HEK293 (cell line): ENCODE data around the gene DUOX1.
A peak's percentile ranks its signal among the peaks of the same experiment; 100 is the strongest.

Experiments
- CTCF ChIA-PET: fragments of 350-600 bp; formaldehyde crosslinking; extraction: SDS; loops from one replicate; lab custom pipeline; 2021; ENCODE audit warnings: antibody characterized with exemption; lab: Yijun Ruan, JAX
- POLR2A ChIA-PET: fragments of 300-600 bp; formaldehyde crosslinking; extraction: SDS; loops from one replicate; lab custom pipeline; 2020; ENCODE audit warnings: antibody characterized with exemption, inconsistent platforms; lab: Yijun Ruan, JAX
- H3K27ac ChIP-seq: fragments of 200-500 bp; sonication (Bioruptor generic); 2 replicates; pipeline ENCODE4 v1.5.1; 2014; ENCODE audit warnings: low read depth, low read length, control low read depth, inconsistent platforms; ENCODE audit errors: extremely low read depth
- H3K36me3 ChIP-seq, 2 experiments: fragments of 200-500 bp in 1 of 2; sonication (Bioruptor generic) in 1 of 2; 1 replicate in 1 of 2; 2 replicates in 1 of 2; pipeline ENCODE4 v1.5.1; 2014 to 2017; ENCODE audit warnings: inconsistent platforms in 2 of 2, low read length in 2 of 2; ENCODE audit not compliant: control insufficient read depth in 2 of 2, insufficient read depth in 1 of 2
- H3K4me1 ChIP-seq: fragments of 200-500 bp; sonication (Bioruptor generic); 2 replicates; pipeline ENCODE4 v1.5.1; 2014; ENCODE audit warnings: mild to moderate bottlenecking, low read length, inconsistent platforms; ENCODE audit not compliant: control insufficient read depth, insufficient read depth
- H3K4me3 ChIP-seq: 2 replicates; pipeline ENCODE4 v1.5.1; 2011; ENCODE audit warnings: low read depth, mild to moderate bottlenecking, control low read depth, low read length, moderate library complexity
- H3K9me3 ChIP-seq: fragments of 200-500 bp; sonication (Bioruptor generic); 2 replicates; pipeline ENCODE4 v1.5.1; 2014; ENCODE audit warnings: low read depth, low read length, inconsistent platforms; ENCODE audit not compliant: control insufficient read depth, insufficient read depth
- BCL11A ChIP-seq: fragments of 450-650 bp; formaldehyde crosslinking; IDR thresholded peaks from 2 replicates; pipeline ENCODE4 v1.5.1; 2016; ENCODE audit warnings: low read depth, missing biosample characterization, missing genetic modification characterization
- BCL11B ChIP-seq: fragments of 450-650 bp; formaldehyde crosslinking; IDR thresholded peaks from 2 replicates; pipeline ENCODE4 v1.5.1; 2016; ENCODE audit warnings: low read depth, missing biosample characterization, missing genetic modification characterization
- FEZF1 ChIP-seq: fragments of 450-650 bp; formaldehyde crosslinking; IDR thresholded peaks from 2 replicates; pipeline ENCODE4 v1.5.1; 2016; ENCODE audit warnings: missing biosample characterization, missing genetic modification characterization
- GLI4 ChIP-seq: fragments of 450-650 bp; formaldehyde crosslinking; IDR thresholded peaks from 2 replicates; pipeline ENCODE4 v1.5.1; 2016; ENCODE audit warnings: missing biosample characterization, missing genetic modification characterization
- GLIS1 ChIP-seq: fragments of 450-650 bp; formaldehyde crosslinking; IDR thresholded peaks from 2 replicates; pipeline ENCODE4 v1.5.1; 2016; ENCODE audit warnings: missing biosample characterization, missing genetic modification characterization
- IKZF3 ChIP-seq: fragments of 450-650 bp; IDR thresholded peaks from 2 replicates; pipeline ENCODE4 v1.5.0; 2018; ENCODE audit warnings: missing biosample characterization, mild to moderate bottlenecking, missing genetic modification characterization, moderate library complexity
- KLF1 ChIP-seq: fragments of 450-650 bp; formaldehyde crosslinking; IDR thresholded peaks from 2 replicates; pipeline ENCODE4 v1.5.1; 2016; ENCODE audit warnings: missing biosample characterization, missing genetic modification characterization
- KLF8 ChIP-seq: fragments of 450-650 bp; formaldehyde crosslinking; IDR thresholded peaks from 2 replicates; pipeline ENCODE4 v1.5.1; 2016; ENCODE audit warnings: missing biosample characterization, missing genetic modification characterization
- KLF9 ChIP-seq: fragments of 450-650 bp; formaldehyde crosslinking; IDR thresholded peaks from 2 replicates; pipeline ENCODE4 v1.5.1; 2016; ENCODE audit warnings: missing biosample characterization, missing genetic modification characterization, low read depth
- SCRT1 ChIP-seq: fragments of 450-650 bp; formaldehyde crosslinking; IDR thresholded peaks from 2 replicates; pipeline ENCODE4 v1.5.1; 2016; ENCODE audit warnings: missing biosample characterization, missing genetic modification characterization, borderline replicate concordance
- SP2 ChIP-seq: fragments of 450-650 bp; formaldehyde crosslinking; IDR thresholded peaks from 2 replicates; pipeline ENCODE4 v1.5.1; 2016; ENCODE audit warnings: missing biosample characterization, missing genetic modification characterization
- SP3 ChIP-seq: fragments of 450-650 bp; formaldehyde crosslinking; IDR thresholded peaks from 2 replicates; pipeline ENCODE4 v1.5.1; 2016; ENCODE audit warnings: missing biosample characterization, missing genetic modification characterization
- TCF7L2 ChIP-seq: IDR thresholded peaks from 2 replicates; pipeline ENCODE4 v1.6.1; 2011; ENCODE audit warnings: low read depth, mild to moderate bottlenecking, inconsistent platforms, low read length, moderate library complexity, borderline replicate concordance
- YY2 ChIP-seq: fragments of 450-650 bp; formaldehyde crosslinking; IDR thresholded peaks from 2 replicates; pipeline ENCODE4 v1.5.1; 2016; ENCODE audit warnings: missing biosample characterization, missing genetic modification characterization
- ZBTB20 ChIP-seq: fragments of 450-650 bp; formaldehyde crosslinking; IDR thresholded peaks from 2 replicates; pipeline ENCODE4 v1.5.1; 2016; ENCODE audit warnings: missing biosample characterization, missing genetic modification characterization
- ZIC2 ChIP-seq: fragments of 450-650 bp; formaldehyde crosslinking; IDR thresholded peaks from 2 replicates; pipeline ENCODE4 v1.5.1; 2016; ENCODE audit warnings: missing biosample characterization, missing genetic modification characterization
- ZNF112 ChIP-seq: fragments of 450-650 bp; formaldehyde crosslinking; IDR thresholded peaks from 2 replicates; pipeline ENCODE4 v1.5.0; 2017; ENCODE audit warnings: missing biosample characterization, missing genetic modification characterization
- ZNF169 ChIP-seq: fragments of 450-650 bp; formaldehyde crosslinking; IDR thresholded peaks from 2 replicates; pipeline ENCODE4 v1.5.1; 2016; ENCODE audit warnings: missing biosample characterization, missing genetic modification characterization
- ZNF202 ChIP-seq: fragments of 450-650 bp; formaldehyde crosslinking; IDR thresholded peaks from 2 replicates; pipeline ENCODE4 v1.5.1; 2016; ENCODE audit warnings: missing biosample characterization, missing genetic modification characterization, borderline replicate concordance
- ZNF23 ChIP-seq: fragments of 450-650 bp; formaldehyde crosslinking; IDR thresholded peaks from 2 replicates; pipeline ENCODE4 v1.5.1; 2016; ENCODE audit warnings: missing biosample characterization, missing genetic modification characterization, borderline replicate concordance
- ZNF335 ChIP-seq: fragments of 450-650 bp; formaldehyde crosslinking; conservative IDR thresholded peaks from 2 replicates; pipeline ENCODE4 v1.5.1; 2016; ENCODE audit warnings: missing biosample characterization, missing genetic modification characterization
- ZNF391 ChIP-seq: fragments of 450-650 bp; formaldehyde crosslinking; IDR thresholded peaks from 2 replicates; pipeline ENCODE4 v1.5.1; 2016; ENCODE audit warnings: low read depth, missing biosample characterization, missing genetic modification characterization, borderline replicate concordance
- ZNF423 ChIP-seq: fragments of 450-650 bp; formaldehyde crosslinking; IDR thresholded peaks from 2 replicates; pipeline ENCODE4 v1.5.1; 2016; ENCODE audit warnings: missing biosample characterization, missing genetic modification characterization
- ZNF529 ChIP-seq: fragments of 450-650 bp; formaldehyde crosslinking; IDR thresholded peaks from 2 replicates; pipeline ENCODE4 v1.5.1; 2017; ENCODE audit warnings: missing genetic modification characterization, missing biosample characterization; ENCODE audit not compliant: insufficient replicate concordance
- ZNF558 ChIP-seq: fragments of 450-650 bp; formaldehyde crosslinking; IDR thresholded peaks from 2 replicates; pipeline ENCODE4 v1.5.1; 2016; ENCODE audit warnings: missing biosample characterization, missing genetic modification characterization
- ZNF670 ChIP-seq: fragments of 450-650 bp; formaldehyde crosslinking; IDR thresholded peaks from 2 replicates; pipeline ENCODE4 v1.5.1; 2016; ENCODE audit warnings: missing biosample characterization, missing genetic modification characterization, low read depth
- ZNF776 ChIP-seq: fragments of 450-650 bp; formaldehyde crosslinking; IDR thresholded peaks from 2 replicates; pipeline ENCODE4 v1.5.0; 2017; ENCODE audit warnings: missing biosample characterization, missing genetic modification characterization, borderline replicate concordance
- ZNF830 ChIP-seq: fragments of 450-650 bp; IDR thresholded peaks from 2 replicates; pipeline ENCODE4 v1.5.0; 2018; ENCODE audit warnings: missing biosample characterization, missing genetic modification characterization, low read depth, mild to moderate bottlenecking, moderate library complexity
- ZSCAN30 ChIP-seq: fragments of 450-650 bp; IDR thresholded peaks from 2 replicates; pipeline ENCODE4 v1.5.1; 2018; ENCODE audit warnings: missing biosample characterization, mild to moderate bottlenecking, missing genetic modification characterization, moderate library complexity
- TF ChIP-seq, protein P1 (sequence below): fragments of 450-650 bp; formaldehyde crosslinking; IDR thresholded peaks from 2 replicates; pipeline ENCODE4 v1.5.1; 2016; ENCODE audit warnings: missing biosample characterization, missing genetic modification characterization
- TF ChIP-seq, protein P2 (sequence below): fragments of 450-650 bp; formaldehyde crosslinking; IDR thresholded peaks from 2 replicates; pipeline ENCODE4 v1.5.1; 2016; ENCODE audit warnings: missing biosample characterization, missing genetic modification characterization
- TF ChIP-seq, protein P3 (sequence below): fragments of 450-650 bp; formaldehyde crosslinking; IDR thresholded peaks from 2 replicates; pipeline ENCODE4 v1.5.1; 2016; ENCODE audit warnings: missing biosample characterization, missing genetic modification characterization

DUOX1 gene

DNA sequence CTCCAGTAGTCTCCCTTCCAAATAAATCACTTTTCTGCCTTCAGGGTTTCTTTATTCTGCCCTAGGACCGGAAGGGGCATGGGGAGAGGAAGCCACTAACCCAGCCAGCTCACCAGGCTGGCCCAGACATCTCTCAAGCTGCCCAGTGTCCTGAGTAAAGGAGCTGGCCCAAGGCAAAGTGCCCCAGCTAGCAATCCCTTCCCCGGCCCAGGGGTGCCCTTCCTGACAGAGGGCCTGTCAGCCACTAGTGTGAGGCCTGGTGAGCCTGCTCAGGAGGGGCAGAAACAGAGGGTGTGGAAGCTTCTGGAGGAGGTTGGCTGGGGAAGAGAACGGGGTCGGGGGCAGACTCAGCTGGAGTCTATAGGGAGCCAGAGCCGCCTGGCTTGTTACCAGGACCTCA lies 35.7 kb downstream of the DUOX1 start (continued):
- TF ChIP-seq, protein P1, sequence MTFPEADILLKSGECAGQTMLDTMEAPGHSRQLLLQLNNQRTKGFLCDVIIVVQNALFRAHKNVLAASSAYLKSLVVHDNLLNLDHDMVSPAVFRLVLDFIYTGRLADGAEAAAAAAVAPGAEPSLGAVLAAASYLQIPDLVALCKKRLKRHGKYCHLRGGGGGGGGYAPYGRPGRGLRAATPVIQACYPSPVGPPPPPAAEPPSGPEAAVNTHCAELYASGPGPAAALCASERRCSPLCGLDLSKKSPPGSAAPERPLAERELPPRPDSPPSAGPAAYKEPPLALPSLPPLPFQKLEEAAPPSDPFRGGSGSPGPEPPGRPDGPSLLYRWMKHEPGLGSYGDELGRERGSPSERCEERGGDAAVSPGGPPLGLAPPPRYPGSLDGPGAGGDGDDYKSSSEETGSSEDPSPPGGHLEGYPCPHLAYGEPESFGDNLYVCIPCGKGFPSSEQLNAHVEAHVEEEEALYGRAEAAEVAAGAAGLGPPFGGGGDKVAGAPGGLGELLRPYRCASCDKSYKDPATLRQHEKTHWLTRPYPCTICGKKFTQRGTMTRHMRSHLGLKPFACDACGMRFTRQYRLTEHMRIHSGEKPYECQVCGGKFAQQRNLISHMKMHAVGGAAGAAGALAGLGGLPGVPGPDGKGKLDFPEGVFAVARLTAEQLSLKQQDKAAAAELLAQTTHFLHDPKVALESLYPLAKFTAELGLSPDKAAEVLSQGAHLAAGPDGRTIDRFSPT (tag by site-specific recombination): no peak
- no peak for TF ChIP-seq YY2 (tag by site-specific recombination)
- no peak for TF ChIP-seq GLI4 (tag by site-specific recombination)
- no peak for TF ChIP-seq ZNF423 (tag by site-specific recombination)
- TF ChIP-seq BCL11A (tag by site-specific recombination): no peak
- no peak for TF ChIP-seq ZNF776 (tag by site-specific recombination)

DNA sequence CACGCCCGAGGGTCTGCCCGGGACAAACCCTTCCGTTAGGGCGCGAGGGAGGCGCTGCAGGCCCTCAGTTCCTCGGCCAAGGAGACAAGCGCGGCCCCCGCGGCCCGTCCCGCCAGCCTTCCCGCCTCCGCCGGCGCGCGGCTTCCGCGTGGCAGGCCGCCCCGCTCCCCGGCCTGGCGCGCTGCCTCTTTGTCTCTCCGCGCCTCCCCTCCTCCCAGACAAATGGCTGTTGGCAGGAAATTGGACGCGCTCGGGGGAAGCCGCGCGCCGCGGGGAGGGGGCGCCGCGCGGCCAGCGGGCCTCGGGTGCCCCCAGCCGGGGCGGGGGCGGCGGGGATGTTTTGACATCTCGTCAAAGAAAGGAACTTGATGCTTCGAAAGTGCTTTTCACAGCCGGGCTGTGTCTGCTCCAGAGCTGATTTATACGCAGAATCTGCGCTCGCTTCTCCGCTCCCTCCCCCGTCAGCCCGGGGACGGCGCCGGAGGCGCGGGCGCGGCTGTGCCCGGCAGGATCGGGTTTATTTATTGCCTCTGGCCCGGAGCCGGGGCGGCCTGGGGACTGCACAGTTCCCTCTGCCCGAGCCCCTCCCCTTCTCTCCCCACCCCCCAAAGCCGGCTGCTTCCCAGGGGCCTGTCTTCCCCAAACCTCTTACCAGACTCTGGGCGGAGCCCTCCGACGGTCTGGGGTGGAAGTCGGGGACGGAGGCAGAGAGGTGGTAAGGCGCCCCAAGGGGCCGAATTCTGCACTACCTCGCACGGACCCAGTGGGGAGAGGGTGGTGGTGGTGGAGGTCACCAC lies 37.2 kb downstream of the DUOX1 start:
- peak overlapping the region; percentile 42 for H3K4me3 ChIP-seq
- ChIA-PET POLR2A (interaction anchor here (2.5 kb wide), 1 partner anchor 20 kb away, joined by 13 read pairs; the partner anchor contains the start of gene SHF), CTCF (interaction anchor here (0.8 to 1.8 kb wide), 8 partner anchors 10 to 290 kb away, joined by 3 to 9 read pairs (median 3); no protein-coding TSS in a partner anchor)
- no peaks in the 10 kb centered on the region for H3K36me3 ChIP-seq
- peak overlapping the region; percentile 95 for H3K27ac ChIP-seq
- 0 out of 2 replicates have a peak, but pooled peaks cover 2% of the 10 kb centered on the region for H3K4me1 ChIP-seq
- H3K9me3 ChIP-seq: no peaks in the 10 kb centered on the region
- TF ChIP-seq ZNF830 (tag by site-specific recombination) (no peak), SP3 (peak; percentile 35; the same call in 1 of the 2 replicates), ZNF558 (tag by site-specific recombination) (no peak), GLIS1 (peak; percentile 50; the same call in 1 of the 2 replicates), SCRT1 (tag by site-specific recombination) (no peak), ZNF391 (tag by site-specific recombination) (no peak), ZNF169 (tag by site-specific recombination) (no peak), ZBTB20 (no peak), ZNF202 (tag by site-specific recombination) (no peak), ZNF23 (tag by site-specific recombination) (no peak), ZNF112 (tag by site-specific recombination) (no peak), ZNF670 (tag by site-specific recombination) (no peak), ZNF335 (peak; percentile 11; the same call in 1 of the 2 replicates), ZNF529 (tag by site-specific recombination) (no peak), FEZF1 (tag by site-specific recombination) (peak; percentile 41; the same call in 1 of the 2 replicates), IKZF3 (tag by site-specific recombination) (no peak), KLF9 (tag by site-specific recombination) (peak; percentile 36; the same call in 1 of the 2 replicates), SP2 (peak; percentile 34; the same call in 1 of the 2 replicates), ZSCAN30 (tag by site-specific recombination) (0 out of 2 replicates have a peak, but pooled peaks have one; percentile 22), BCL11A (tag by site-specific recombination) (peak; percentile 66; the same call in 1 of the 2 replicates), KLF8 (tag by site-specific recombination) (no peak), BCL11B (tag by site-specific recombination) (0 out of 2 replicates have a peak, but pooled peaks have one; percentile 41), KLF1 (tag by site-specific recombination) (0 out of 2 replicates have a peak, but pooled peaks have one; percentile 12), ZIC2 (tag by site-specific recombination) (peak; percentile 24; the same call in 1 of the 2 replicates), TCF7L2 (no peak)
- TF ChIP-seq, protein P2, sequence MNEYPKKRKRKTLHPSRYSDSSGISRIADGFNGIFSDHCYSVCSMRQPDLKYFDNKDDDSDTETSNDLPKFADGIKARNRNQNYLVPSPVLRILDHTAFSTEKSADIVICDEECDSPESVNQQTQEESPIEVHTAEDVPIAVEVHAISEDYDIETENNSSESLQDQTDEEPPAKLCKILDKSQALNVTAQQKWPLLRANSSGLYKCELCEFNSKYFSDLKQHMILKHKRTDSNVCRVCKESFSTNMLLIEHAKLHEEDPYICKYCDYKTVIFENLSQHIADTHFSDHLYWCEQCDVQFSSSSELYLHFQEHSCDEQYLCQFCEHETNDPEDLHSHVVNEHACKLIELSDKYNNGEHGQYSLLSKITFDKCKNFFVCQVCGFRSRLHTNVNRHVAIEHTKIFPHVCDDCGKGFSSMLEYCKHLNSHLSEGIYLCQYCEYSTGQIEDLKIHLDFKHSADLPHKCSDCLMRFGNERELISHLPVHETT (tag by site-specific recombination): no peak
- TF ChIP-seq, protein P3, sequence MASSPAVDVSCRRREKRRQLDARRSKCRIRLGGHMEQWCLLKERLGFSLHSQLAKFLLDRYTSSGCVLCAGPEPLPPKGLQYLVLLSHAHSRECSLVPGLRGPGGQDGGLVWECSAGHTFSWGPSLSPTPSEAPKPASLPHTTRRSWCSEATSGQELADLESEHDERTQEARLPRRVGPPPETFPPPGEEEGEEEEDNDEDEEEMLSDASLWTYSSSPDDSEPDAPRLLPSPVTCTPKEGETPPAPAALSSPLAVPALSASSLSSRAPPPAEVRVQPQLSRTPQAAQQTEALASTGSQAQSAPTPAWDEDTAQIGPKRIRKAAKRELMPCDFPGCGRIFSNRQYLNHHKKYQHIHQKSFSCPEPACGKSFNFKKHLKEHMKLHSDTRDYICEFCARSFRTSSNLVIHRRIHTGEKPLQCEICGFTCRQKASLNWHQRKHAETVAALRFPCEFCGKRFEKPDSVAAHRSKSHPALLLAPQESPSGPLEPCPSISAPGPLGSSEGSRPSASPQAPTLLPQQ (tag by site-specific recombination): 0 out of 2 replicates have a peak, but pooled peaks have one; percentile 18
